GM21526 (cell line): Measurements from ENCODE around the gene KDM5B.
"Not testable (repeated sequence)": the region's sequence is repeated elsewhere in the genome, so short reads cannot be mapped to it uniquely, and the experiment has no call there.

Source experiments
- ATAC-seq: cut with Tn5 transposase; IDR thresholded peaks from one replicate; pipeline ENCODE4 v1.9.1; 2021; ENCODE audit warnings: moderate library complexity; ENCODE audit not compliant: unreplicated experiment, low FRiP score

The KDM5B gene

GRCh38 chr1:202723046-202723445 lies 85.2 kb downstream of the KDM5B start:
- ATAC-seq, result not testable (repeated sequence)

GRCh38 chr1:202716654-202717053 lies 91.6 kb downstream of the KDM5B start:
- ATAC-seq, result no peak

GRCh38 chr1:202714202-202714601 lies 94.0 kb downstream of the KDM5B start:
- not testable (repeated sequence) for ATAC-seq

GRCh38 chr1:202713110-202713509 lies 95.1 kb downstream of the KDM5B start:
- no peak for ATAC-seq

- ATAC-seq, result no peak
These were observed 96.1 kb downstream of the KDM5B start for GRCh38 chr1:202711949-202712635.

- no peak for ATAC-seq
These were observed 97.9 kb downstream of the KDM5B start, which contains the start of gene SYT2 for GRCh38 chr1:202710070-202711045. TSS of gene SYT2 (minus strand) at chr1:202710454. CDS start at chr1:202605772, 104,682 bp downstream.

- ATAC-seq, result no peak
These were observed 98.8 kb downstream of the KDM5B start for GRCh38 chr1:202709276-202710041.

GRCh38 chr1:202708456-202709275 lies 99.6 kb downstream of the KDM5B start:
- ATAC-seq, result no peak

- ATAC-seq, result no peak
These were observed 101.4 kb downstream of the KDM5B start for GRCh38 chr1:202706851-202707250.

- ATAC-seq, result no peak
These were observed 103.6 kb downstream of the KDM5B start for GRCh38 chr1:202704601-202705000.

GRCh38 chr1:202703191-202703590 lies 105.0 kb downstream of the KDM5B start:
- no peak for ATAC-seq

- no peak for ATAC-seq
These were observed 106.1 kb downstream of the KDM5B start for GRCh38 chr1:202702088-202702487.

- no peak for ATAC-seq
These were observed 107.0 kb downstream of the KDM5B start for GRCh38 chr1:202701200-202701599.

GRCh38 chr1:202700061-202700460 lies 108.2 kb downstream of the KDM5B start:
- no peak for ATAC-seq

- ATAC-seq, result no peak
These were observed 109.9 kb downstream of the KDM5B start for GRCh38 chr1:202698276-202698675.

GRCh38 chr1:202697038-202697437 lies 111.2 kb downstream of the KDM5B start:
- no peak for ATAC-seq

GRCh38 chr1:202694314-202694713 lies 113.9 kb downstream of the KDM5B start:
- no peak for ATAC-seq

GRCh38 chr1:202692959-202693555 lies 115.2 kb downstream of the KDM5B start:
- no peak for ATAC-seq

- ATAC-seq, result no peak
These were observed 116.4 kb downstream of the KDM5B start for GRCh38 chr1:202691816-202692215.
